Activated naive CD4-positive, alpha-beta T cell treated with anti-CD3 and anti-CD28 coated beads, Interleukin-2, amount 10 ng/mL, durations not matched to agents 5 hours and 36 hours (primary cell): ENCODE measurements around the gene NBPF9. TPM values are rescaled to one million over a fixed set of nuclear protein-coding genes. Genes with fewer than 3 reads are reported as not detected.

Source experiments
- total RNA-seq, 2 experiments: library from RNA; stranded (reverse); gene quantifications; one replicate each; pipeline ENCODE4 v1.2.3, GENCODE V29; 2021

The NBPF9 gene
- 10 to 100 TPM; 42.5 to 46.6 TPM for total RNA-seq

DNA sequence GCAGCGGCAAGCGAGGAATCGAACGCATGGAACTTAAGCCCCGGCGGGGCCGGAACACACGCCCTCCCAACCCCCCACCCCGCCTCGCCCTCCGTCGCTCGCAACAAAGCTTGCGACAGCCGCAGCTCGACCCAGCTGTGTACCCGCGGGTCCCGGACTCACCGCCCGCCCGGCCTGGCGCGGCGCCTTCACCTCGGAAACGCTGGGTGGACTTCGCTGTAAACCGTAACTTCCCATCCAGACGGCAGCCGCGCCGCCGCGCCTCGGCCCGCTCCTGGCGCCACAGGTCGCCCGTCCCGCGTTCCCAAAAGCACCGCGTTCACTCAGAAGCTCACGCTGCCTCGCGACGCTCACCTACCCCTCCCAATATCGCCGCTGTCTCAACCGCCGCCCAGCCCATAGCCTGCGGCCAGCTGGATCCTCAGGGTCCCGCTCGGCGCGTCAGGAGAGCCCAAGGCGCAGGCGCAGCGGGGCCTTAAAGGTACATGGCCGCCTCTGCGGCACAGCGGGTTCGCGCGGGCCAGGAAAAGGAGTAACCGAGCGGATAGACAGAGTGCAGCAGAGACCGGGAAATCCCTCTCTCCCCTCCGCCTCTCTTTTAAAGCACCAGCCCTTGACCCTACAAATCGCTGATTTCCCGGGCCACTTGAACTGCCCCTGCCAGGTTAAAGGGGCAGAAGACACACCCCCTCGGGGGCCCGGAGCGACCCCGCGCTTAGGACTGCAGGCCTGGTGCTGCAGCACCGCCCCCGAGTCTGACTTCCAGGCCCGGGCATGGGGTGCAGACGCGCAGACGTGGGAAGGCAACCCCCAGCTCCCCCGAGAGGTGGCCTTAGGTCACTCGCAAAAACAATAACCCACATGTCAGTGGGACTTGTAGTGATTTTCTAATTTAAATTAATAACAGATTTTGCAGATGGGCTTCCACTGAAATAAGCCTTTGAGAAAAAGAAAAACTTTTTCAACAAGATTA lies at the start of gene NBPF9:
Gene NBPF9 (minus strand): TSS at position 443 of the 973 bp plus-strand sequence. CDS start 21,412 bp downstream, outside the sequence.

